Activated B cell treated with CpG ODN at 0.5 μM for 24 hours (primary cell): ENCODE measurements around the gene PKIB. TPM values are rescaled to one million over a fixed set of nuclear protein-coding genes. Genes with fewer than 3 reads are reported as not detected.

Source experiments
- ATAC-seq: fragments of 200-7000 bp; cut with Tn5 transposase; one replicate; pipeline ENCODE4 v1.10.0; 2021; ENCODE audit warnings: low read depth, mild to moderate bottlenecking, moderate library complexity
- CTCF ChIA-PET: fragments of 350-600 bp; sonication (Branson Sonifier 250); formaldehyde crosslinking; loops from one replicate; lab custom pipeline; 2021; ENCODE audit warnings: antibody characterized with exemption; lab: Charles Lee
- POLR2A ChIA-PET: fragments of 350-600 bp; sonication (Branson Sonifier 250); formaldehyde crosslinking; loops from one replicate; lab custom pipeline; 2021; ENCODE audit warnings: antibody characterized with exemption; lab: Charles Lee
- DNase-seq: peaks from one replicate; pipeline ENCODE4 v3.0.0; 2022
- H3K27ac Mint-ChIP-seq: one replicate; pipeline ENCODE4 v1.8.0; 2020; ENCODE audit warnings: mixed read lengths
- H3K27me3 Mint-ChIP-seq: one replicate; pipeline ENCODE4 v1.8.0; 2021; ENCODE audit warnings: mixed read lengths
- H3K36me3 Mint-ChIP-seq: one replicate; pipeline ENCODE4 v1.8.0; 2021; ENCODE audit warnings: low read depth, mixed read lengths
- H3K4me1 Mint-ChIP-seq: one replicate; pipeline ENCODE4 v1.8.0; 2021; ENCODE audit warnings: mixed read lengths
- H3K4me3 Mint-ChIP-seq: one replicate; pipeline ENCODE4 v1.8.0; 2020; ENCODE audit warnings: mild to moderate bottlenecking, mixed read lengths
- H3K9me3 Mint-ChIP-seq: one replicate; pipeline ENCODE4 v1.8.0; 2020; ENCODE audit warnings: mixed read lengths
- CTCF ChIP-seq: fragments of 200-600 bp; IDR thresholded peaks from one replicate; pipeline ENCODE4 v1.8.0; 2022; ENCODE audit warnings: antibody characterized with exemption, mild to moderate bottlenecking
- intact Hi-C: fragments of 100-400 bp; cut with micrococcal nuclease; formaldehyde crosslinking; loops from one replicate; pipeline ENCODE4 v1.15.1; 2024
- total RNA-seq: library from RNA; stranded (reverse); gene quantifications from 2 replicates; pipeline ENCODE4 v1.2.3, GENCODE V29; 2022

The PKIB gene
- total RNA-seq, 1 donor from 2014 or later = 1.2 TPM

DNA sequence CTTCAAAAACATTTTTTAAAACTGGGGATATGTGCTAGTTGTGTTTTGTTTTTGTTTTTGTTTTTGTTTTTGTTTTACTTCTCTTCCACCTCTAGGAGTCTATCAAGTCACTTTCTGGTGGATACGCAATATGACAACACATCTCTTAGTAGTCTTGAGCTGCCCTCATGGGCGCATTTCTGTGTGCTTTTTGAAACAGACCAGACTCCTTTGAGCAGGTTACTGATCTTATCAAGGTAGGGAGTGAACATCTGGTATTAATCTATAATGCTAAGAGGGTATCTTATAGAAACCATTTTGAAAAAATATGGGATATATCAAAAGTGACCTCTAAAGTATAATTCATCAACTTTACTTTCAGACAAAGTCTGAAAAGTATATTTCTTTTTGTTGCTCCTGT lies 56.2 kb downstream of the PKIB start:
- intact Hi-C loops = no loop called here
- H3K27me3 Mint-ChIP-seq = peaks cover 3% of the 10 kb centered on the region
- H3K27ac Mint-ChIP-seq = no peak overlapping the region
- ATAC-seq (no peak), DNase-seq (no peak)
- CTCF ChIA-PET = no interaction called here
- H3K4me3 Mint-ChIP-seq = no peak overlapping the region
- no peaks in the 10 kb centered on the region for H3K9me3 Mint-ChIP-seq
- POLR2A ChIA-PET = no interaction called here
- H3K4me1 Mint-ChIP-seq = no peaks in the 10 kb centered on the region
- TF ChIP-seq CTCF = no peak
- H3K36me3 Mint-ChIP-seq = no peaks in the 10 kb centered on the region

GRCh38 chr6:122669418-122669817 lies 59.2 kb downstream of the PKIB start:
- Mint-ChIP-seq H3K36me3 (no peaks in the 10 kb centered on the region), H3K4me1 (peaks cover 7% of the 10 kb centered on the region), H3K9me3 (no peaks in the 10 kb centered on the region), H3K27ac (no peak overlapping the region), H3K4me3 (no peak overlapping the region), H3K27me3 (no peaks in the 10 kb centered on the region)
- ChIA-PET CTCF (no interaction called here), POLR2A (no interaction called here)
- intact Hi-C loops = no loop called here
- ATAC-seq (no peak), DNase-seq (no peak)
- no peak for TF ChIP-seq CTCF

GRCh38 chr6:122669868-122670267 lies 59.7 kb downstream of the PKIB start:
- Mint-ChIP-seq H3K27me3 (no peaks in the 10 kb centered on the region), H3K9me3 (no peaks in the 10 kb centered on the region), H3K36me3 (no peaks in the 10 kb centered on the region), H3K27ac (no peak overlapping the region), H3K4me1 (peaks cover 7% of the 10 kb centered on the region), H3K4me3 (no peak overlapping the region)
- intact Hi-C loops = no loop called here
- ATAC-seq = no peak
- DNase-seq = no peak
- POLR2A ChIA-PET = no interaction called here
- TF ChIP-seq CTCF = no peak
- CTCF ChIA-PET = no interaction called here

GRCh38 chr6:122671251-122671650 lies 61.0 kb downstream of the PKIB start:
- POLR2A ChIA-PET = no interaction called here
- intact Hi-C loops = no loop called here

DNA sequence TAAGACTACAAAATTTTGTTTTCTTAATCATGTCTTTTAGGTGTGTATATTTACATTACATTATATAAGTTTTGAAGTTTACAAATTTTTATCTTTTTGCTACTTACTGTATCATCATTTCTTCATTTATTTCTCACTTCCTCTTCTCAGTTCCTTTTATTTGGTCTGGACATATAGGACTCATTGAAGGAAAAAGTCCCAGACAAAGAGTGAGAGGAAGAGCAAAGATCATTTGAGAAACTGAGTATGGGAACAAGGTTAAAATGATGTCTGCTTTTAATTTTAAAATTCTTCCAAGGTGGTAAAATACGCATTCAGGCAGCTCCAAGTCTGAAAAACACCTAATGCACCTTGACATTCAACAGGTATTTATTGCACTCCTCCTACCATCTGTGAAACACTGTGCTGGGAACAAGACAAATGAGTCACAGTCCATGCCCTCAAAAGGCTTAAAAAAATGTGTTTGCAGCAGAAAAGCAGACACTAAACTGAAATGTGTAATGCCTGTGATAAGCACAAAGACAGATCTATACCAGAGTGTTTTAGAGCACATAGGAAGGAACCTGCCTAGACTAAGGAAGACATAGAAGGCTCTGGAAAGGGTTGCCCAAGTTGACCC lies 63.2 kb downstream of the PKIB start:
- Mint-ChIP-seq H3K36me3 (no peaks in the 10 kb centered on the region), H3K27me3 (no peaks in the 10 kb centered on the region), H3K27ac (no peak overlapping the region), H3K4me3 (no peak overlapping the region), H3K4me1 (peaks cover 7% of the 10 kb centered on the region), H3K9me3 (no peaks in the 10 kb centered on the region)
- POLR2A ChIA-PET = no interaction called here
- no peak for TF ChIP-seq CTCF
- DNase-seq (no peak), ATAC-seq (peak; percentile 5)
- intact Hi-C loops = no loop called here
- CTCF ChIA-PET = no interaction called here

More at GRCh38 chr6:122671251-122671650, 61.0 kb downstream of the PKIB start:
- Mint-ChIP-seq H3K9me3 (no peaks in the 10 kb centered on the region), H3K27ac (no peak overlapping the region), H3K36me3 (no peaks in the 10 kb centered on the region), H3K4me1 (peaks cover 7% of the 10 kb centered on the region), H3K4me3 (no peak overlapping the region), H3K27me3 (no peaks in the 10 kb centered on the region)
- ATAC-seq (no peak), DNase-seq (no peak)
- CTCF ChIA-PET = no interaction called here
- TF ChIP-seq CTCF = no peak
